NK-92 (cell line): Measurements from ENCODE around the gene TMEM231.
"Not testable (repeated sequence)": the region's sequence is repeated elsewhere in the genome, so short reads cannot be mapped to it uniquely, and the experiment has no call there.

ENCODE experiments used
- DNase-seq: peaks from one replicate; lab custom pipeline; 2025; ENCODE audit not compliant: unreplicated experiment; lab: John Stamatoyannopoulos, UW

TMEM231 gene

DNA sequence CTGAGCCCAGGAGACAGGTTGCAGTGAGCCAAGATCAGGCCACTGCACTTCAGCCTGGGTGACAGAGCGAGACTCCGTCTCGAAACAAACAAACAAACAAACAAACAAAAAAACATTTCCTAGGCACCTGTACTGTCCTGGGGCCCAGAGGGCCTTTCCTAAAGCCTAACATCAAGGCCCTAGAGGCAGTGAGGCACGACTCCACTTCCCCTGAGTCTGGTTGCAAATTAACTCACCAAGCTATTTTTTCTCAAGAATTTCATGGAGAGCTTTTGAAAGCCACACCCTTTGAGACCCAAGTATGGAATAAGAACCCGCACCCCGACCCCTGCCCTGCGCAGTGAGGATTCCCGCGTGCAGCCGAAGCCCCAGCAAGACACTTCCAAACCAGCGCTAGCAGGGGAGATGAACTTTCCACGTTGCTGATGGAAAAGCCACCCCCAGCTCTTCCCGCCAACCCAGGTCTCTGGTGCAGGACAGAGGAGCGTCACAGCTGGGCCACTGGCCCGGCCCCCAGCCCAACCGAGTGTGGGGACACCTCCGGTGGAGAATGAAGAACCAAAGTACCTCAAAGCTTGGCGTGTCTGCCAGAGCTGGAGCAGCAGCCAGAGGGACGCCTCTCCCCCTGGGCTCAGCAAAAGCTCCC, 21.4 kb downstream of the TMEM231 start:
- DNase-seq: no peak

DNA sequence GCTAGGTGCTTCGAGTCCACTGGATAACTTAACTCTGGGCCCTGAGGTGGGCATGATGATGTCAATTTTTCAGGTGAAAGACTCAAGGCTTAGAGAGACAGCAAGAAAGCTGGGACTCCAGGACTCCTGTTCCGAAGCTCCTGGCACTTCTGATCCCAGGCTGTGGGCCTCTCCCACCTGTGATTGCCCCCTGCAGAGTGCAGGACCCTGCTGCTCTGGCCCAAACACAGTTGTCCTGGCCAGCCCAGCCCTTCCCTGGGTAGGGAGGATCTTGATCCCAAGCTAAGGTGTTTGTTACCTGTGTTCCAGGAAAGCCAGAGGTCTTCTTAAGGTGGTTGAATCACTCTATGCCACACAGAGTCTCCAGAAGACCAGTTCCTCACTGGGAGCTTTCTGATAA, 23.3 kb downstream of the TMEM231 start:
- DNase-seq: no peak

DNA sequence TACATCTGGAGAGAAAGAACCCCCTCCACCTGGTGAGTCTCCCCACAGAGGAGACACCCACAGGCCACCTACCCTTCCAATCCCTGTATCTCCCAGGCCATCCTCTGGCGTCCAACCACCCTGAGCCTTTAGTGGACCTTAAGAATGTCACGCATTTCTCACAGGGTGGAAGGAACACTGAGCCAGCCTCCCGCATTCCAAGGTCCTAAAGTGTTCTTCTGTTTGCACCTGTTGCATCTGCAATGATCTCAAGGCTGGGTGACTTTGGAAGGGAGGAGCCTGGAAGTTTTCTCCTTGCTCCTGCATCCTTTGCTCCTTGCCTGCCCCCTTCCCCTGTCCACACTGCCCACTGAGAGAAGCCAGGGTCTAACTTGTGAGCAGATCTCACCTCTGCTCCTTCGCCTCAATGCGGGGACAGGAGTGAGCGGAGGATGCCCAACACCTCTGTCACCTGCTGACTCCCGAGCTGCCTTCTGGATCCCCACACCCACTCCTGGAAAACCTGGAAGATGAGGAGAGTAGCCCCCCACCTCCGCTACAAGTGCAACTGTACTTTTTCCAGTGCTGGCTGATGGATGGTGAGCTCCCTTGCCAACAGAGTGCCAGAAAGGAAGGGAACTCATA, 23.8 kb downstream of the TMEM231 start:
- DNase-seq: no peak

DNA sequence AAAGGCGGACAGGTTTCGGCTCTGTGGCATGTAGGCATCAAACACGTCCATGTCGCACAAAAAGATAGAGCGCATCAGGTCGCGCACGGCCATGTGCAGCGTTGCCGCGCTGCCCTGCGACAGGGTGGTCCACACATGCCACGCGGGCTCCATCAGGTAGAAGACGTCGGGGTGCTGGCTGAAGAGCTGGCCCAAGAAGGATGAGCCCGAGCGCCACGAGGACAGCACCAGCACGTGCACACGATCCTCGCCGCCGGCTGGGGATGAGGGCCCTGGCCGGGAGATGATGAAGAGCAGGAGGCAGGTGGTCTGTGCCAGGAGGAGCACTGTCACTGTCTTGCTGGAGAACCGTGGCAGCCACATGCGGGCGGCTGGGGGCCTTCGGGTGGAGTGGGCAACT, 26.1 kb downstream of the TMEM231 start:
- no peak for DNase-seq

DNA sequence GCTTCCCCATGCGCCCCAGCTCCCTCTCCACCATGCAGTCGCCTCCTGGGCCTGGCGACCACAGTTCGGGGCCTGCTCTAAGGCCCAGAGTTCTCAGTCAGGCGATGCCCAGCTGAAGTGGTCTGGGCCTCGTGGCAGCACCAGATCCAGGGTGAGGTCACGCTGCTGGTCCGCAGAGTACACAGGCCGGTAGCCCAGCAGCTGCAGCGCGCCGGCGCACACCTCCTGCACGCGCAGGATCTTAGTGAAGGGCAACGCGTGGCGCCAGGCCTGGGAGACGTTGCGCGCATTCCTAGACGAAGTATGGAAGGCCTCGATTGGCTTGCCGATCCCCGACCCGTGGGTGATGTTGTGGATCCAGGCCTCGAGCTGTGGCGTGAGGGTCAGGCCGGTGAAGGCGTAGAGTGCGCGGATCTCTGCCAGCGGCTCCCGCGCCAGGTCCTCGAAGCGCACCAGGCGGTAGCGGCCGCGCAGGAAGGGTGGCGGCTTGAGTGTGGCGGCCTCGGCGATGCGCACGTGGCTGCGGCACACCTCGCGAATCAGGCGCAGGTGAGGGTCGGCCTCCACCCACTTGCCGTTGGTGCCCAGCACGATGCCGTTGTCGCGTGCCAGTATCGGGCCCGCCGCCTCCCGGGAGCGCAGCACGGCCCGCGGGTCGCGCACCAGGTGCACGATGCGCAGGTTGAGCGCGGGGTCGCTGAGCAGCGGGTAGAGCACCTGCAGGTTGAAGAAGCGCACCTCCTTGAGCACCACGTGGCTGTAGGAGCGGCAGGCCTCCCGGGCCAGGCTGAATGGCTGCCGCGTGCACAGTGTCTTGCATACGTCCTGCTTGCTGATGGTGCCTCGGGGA, 26.8 kb downstream of the TMEM231 start:
- DNase-seq: no peak

DNA sequence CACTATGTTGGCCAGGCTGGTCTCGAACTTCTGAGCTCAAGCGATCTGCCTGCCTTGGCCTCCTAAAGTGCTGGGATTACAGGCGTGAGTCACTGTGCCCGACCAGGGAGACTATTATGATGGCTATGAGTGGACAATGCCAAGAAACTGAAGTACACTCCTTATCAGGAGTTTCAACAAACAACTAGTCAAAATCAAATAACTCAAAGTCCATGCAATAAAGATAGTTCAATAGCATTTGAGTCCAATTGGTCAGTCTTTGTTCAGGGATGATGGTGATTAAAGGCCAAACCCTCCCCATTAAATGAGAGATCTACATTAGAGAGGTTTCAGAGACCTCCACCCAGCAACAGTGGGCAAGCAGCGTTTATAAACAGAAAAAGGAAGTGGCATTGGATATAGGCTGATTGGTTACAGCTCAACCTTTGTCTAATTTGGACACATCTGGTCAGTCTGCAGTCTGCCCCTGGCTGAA, 28.2 kb downstream of the TMEM231 start:
- DNase-seq: no peak

DNA sequence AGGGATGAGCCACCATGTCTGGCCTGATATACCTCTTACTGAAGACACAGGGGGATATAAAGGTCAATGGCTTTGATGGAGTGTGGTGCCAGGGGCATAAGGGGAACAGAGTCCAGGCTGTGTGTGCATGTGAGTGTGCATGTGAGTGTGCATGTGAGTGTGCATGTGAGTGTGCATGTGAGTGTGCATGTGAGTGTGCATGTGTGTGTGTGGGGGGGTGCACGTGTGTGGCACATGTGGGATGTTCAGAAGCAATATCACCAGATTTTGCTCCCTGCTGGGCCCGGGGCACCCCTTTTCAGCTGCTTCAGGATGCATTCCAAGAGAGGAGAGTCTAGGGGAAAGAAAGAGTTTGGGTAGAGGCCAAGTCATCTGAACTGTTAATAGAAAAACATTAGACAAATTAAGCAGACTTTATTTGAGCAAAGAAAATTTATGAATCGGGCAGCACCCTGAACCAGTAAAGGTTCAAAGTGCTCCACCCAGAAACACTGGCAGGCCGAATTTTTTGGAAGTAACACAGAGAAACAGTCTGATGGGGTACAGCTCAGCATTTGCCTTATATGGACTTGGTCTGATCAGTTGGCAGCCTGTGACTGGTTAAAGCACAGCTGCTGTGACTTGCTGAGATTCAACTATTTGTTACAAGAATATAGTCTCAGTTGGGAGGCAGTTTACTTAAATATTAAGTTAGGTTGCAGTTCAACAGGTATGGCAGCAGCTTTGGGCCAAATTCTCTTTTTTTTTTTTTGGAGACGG, 29.8 kb downstream of the TMEM231 start:
- no peak for DNase-seq

DNA sequence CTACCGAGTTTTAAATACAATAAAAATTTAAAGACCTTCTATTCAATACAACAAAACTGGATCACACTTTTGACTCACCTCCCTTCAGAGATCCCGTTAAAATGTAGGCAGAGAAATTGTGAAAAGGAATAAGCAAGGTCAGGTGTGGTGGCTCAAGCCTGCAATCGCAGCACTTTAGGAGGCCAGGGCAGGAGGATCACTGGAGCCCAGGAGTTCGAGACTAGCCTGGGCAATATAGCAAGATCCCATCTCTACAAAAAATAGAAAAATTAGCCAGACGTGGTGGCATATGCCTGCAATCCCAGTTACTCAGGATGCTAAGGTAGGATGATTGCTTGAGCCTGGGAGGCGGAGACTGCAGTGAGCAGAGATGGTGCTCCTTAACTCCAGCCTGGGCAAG, 36.9 kb downstream of the TMEM231 start:
- DNase-seq: no peak

DNA sequence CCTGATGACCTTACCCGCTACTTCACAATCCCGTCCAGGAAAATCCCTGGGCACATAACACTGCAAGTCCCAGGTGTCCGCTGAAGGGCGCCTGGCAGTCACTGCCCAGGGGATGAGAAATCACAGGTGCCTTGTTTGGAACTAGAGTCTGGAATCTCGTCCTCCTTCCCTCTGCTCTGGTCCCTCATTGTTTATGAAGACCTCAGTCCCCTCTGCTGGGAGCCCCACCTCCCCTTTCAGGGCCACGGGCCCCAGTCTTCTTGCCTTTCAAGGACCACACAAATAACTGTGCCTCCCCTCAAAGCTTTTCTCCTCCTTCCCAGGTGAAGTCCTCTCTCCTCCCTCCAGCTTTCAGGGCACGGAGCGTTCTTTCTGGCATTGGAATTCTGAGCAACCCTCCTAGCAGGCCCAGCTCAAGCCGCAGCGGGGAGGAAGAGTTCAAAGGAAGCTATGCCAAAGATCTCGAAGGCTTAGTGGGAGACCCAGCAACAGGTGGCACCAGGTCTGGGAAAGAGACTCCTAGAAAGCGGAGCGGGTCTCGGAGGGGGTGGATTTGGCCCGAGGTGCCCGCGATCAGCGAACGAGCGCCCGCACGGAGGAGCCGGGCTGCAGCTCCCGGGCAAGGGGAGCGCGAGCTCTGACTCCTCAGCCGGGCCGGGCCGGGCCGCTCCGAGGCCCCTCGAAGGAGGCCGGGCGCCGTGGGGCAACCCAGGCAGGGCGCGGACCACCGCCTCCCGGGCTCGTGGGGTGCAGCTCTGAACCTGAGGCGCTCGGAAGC, 39.7 kb downstream of the TMEM231 start:
- DNase-seq: not testable (repeated sequence)

DNA sequence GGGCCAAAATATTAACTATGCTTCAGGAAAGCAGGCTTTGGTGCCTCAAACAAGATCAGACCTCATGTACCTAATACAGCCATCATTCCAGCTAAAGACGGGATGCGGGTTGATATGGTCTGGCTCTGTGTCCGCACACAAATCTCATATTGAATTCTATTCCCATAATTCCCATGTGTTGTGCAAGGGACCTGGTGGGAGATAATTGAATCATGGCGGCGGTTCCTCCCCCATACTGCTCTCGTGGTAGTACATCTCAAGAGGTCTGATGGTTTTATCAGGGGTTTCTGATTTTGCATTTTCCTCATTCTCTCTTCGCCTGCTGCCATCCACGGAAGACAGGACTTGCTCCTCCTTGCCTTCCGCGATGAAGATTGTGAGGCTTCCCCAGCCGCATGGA, 41.8 kb downstream of the TMEM231 start:
- no peak for DNase-seq

DNA sequence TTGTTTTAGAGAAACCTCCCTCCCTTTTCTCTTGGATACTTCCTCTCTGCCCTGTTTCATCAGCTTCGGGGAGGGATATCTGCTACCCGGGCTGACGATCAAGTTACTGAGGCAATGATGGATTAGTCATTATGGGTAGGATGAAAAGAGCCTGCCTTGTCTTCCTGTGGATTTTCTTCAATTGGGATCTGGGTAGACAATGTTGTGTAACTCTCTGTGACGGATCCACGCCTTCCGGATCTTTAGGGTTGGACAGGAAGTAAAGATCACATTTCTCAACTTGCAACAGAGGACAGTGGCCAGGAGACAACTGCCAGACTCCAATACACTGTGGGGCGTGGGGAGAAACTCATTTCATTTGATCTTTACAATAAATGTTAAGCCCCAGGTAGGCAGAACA, 49.5 kb downstream of the TMEM231 start:
- DNase-seq: no peak

DNA sequence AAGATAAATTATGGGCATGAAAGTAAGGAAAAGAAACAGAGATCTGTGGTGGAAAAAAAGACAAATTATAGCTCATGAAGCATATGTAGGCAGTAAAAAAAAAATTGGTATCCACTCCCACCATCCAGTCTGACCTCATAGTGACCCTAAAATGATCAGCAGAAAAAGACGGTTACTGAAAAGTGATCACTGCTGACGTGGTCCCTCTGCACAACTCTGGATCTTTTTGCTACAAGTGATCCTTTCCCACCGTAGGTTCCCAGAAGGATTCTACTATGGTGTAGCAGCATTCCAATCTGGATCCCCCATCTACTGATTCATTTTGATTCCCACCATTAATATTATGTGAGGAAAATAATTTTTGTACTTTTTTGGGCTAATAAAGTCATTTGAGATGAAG, 49.9 kb downstream of the TMEM231 start:
- DNase-seq: no peak

DNA sequence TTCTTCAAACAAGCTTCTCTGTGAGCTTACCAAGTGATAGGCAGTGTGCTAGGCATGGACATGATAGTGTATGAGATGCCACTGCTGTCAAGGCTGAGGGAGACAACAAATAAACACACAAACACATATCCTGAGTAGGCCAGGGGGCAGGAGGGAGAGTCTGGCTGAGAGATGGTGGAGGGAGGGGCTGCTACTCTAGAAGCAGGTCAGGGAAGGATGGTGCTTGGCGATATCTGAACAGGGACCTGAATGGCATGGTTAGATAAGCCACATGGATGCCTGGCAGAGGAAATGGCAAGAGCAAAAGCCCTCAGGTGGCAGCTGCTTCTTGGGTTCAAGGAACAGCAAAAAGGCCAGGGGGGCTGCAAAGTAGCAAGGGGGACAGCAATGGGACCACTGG, 52.3 kb downstream of the TMEM231 start:
- DNase-seq: no peak

DNA sequence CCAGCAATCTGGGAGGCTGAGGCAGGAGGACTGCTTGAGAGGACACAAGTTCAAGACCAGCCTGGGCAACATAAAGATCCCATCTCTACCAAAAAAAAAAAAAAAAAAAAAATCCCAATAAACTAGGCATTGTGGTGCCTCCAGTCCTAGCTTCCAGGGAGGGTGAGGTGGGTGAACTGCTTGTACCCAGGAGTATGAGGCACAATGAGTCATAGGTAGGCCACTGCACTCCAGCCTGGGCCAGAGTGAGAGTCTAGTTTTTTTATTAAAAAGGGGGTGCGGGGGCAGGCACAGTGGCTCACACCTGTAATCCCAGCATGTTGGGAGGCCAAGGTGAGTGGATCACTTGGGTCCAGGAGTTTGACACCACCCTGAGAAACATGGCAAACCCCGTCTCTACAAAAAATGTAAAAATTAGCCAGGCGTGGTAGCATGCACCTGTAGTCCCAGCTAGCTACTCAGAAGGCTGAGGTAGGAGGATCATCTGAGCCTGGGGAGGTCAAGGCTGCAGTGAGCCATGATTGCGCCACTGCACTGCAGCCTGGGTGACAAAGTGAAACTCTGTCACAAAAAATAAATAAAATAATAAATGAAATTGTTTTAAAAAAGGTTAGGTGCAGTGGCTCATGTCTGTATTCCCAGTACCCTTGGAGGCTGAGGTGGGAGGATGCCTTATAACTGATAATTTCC, 53.0 kb downstream of the TMEM231 start:
- DNase-seq: no peak

DNA sequence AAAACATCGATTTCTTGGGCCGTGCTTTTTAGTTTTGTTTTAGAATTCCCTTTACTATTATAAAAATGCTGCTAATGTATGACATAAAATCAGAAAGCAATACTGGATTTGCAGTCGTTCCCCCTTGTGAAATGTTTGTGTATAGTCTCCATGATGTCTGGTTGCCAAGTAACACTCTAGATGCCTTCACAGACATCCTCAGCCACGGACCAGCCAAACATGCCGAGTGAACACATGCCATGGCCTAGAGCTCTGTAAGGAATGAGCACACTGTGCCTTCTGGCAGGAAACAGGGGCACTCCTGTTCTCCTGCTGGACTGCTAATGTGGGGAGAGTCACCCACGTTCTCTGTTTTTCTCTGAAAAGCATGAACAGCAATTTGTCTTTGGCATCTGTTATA, 54.2 kb downstream of the TMEM231 start:
- DNase-seq: not testable (repeated sequence)

DNA sequence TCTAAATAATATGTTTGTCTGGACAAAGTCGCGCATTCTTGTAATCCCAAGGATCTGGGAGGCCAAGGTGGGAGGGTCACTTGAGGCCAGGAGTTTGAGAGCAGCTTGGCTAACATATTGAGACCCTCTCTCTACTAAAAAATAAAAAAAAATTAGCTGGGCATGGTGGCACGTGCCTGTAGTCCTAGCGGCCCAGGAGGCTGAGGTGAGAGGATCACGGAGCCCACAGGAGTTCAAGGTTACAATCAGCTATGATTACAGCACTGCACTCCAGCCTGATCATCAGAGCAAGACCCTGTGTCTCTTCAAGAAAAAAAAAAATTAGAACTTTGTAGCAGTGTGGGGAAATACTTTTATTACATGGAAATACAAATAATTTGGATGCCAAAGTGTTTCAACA, 54.7 kb downstream of the TMEM231 start:
- DNase-seq: no peak

DNA sequence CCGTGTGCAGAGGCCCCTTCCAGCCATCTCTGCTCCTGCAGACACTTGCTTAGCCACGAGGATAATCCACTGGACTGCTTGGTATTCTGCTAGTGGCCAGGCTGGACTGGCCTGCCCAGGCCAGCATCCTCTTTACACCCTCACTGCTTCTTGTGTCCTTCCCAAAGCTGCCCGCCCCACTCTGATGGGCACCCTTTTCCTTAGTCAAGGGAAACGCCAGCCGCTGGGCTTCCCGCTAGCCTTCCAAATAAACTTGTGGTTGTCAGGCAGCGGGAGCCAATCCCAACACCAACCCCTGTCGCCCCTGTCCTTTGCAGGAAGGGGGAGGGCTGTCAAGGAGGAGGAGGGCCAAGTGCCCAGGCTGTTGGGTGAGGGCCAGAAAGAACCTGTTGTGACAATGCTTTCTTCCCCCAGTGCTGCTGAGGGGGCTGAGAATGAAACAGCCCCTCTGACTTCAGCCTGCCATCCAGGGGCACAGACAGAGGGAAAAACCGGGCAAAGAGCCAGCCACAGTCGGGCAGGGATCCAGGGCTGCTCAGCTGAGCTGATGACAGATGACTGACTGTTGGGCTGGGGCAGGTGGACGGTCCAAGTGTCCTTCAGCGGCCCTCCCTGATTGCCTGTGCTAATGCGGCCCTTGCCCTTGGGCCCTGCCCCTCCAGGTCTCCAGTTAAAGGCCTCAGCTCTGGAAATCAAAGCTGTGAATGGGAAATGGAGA, 57.3 kb downstream of the TMEM231 start:
- DNase-seq: not testable (repeated sequence)

DNA sequence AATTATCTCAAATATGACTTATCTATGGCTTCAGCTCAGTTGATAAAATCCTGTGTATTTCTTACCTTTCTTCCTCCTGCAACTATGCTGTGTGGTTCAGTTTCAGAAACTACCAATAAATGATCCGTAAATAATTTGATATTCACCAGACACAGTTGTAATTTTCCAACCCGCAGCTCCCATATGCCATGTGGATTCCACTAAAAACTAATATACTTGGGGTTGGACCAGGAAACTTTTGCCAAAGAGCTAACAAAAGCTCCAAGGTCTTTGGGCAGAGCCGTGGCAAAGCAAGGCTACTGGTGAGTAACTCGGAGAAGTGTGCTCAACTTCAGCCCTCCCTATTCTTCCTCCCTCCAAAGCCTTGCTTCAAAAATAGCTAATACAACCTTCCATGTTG, 58.5 kb downstream of the TMEM231 start:
- no peak for DNase-seq

DNA sequence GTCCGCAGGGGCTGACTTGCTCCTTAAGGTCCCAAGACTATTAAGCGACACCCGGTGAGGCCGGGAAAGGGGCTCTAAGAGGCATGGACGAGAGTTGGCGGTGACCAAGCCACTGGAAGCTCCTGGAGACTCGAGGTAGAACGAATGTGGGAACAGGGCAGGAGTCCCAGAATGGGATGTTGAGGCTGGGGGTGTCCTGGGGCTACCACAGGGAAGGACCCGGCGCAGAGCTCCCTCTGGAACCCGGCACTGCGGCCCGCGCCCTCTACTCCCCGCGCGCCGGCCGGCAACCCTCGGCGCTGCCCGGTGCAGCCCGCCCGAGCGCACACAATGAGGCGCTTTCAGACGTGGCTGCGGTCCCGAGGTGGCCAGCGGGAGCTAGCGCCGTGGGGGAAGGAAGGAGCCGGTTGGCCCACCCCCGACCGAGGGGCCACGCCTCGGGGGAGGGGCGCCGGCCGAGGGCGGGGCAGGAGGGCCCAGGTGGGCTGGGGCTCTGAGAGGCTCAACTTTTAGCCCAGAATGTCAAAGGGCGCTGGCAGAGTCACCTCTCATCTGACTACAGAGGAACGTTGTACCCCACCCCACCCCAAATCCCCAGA, 60.9 kb downstream of the TMEM231 start, which contains the start of gene CHST6:
TSS of gene CHST6 (minus strand) at position 366 of the 599 bp plus-strand sequence. CDS start 15,613 bp downstream, outside the sequence.
- no peak for DNase-seq
